SH-SY5Y (cell line): ENCODE results near the gene SMAD5.

Experiments used
- GATA2 ChIP-seq: IDR thresholded peaks from 2 replicates; pipeline ENCODE4 v1.6.1; 2011; ENCODE audit warnings: mild to moderate bottlenecking, low read depth, low read length
- GATA3 ChIP-seq: IDR thresholded peaks from 2 replicates; pipeline ENCODE4 v1.6.1; 2011; ENCODE audit warnings: low read depth, mild to moderate bottlenecking, low read length, moderate library complexity

DNA sequence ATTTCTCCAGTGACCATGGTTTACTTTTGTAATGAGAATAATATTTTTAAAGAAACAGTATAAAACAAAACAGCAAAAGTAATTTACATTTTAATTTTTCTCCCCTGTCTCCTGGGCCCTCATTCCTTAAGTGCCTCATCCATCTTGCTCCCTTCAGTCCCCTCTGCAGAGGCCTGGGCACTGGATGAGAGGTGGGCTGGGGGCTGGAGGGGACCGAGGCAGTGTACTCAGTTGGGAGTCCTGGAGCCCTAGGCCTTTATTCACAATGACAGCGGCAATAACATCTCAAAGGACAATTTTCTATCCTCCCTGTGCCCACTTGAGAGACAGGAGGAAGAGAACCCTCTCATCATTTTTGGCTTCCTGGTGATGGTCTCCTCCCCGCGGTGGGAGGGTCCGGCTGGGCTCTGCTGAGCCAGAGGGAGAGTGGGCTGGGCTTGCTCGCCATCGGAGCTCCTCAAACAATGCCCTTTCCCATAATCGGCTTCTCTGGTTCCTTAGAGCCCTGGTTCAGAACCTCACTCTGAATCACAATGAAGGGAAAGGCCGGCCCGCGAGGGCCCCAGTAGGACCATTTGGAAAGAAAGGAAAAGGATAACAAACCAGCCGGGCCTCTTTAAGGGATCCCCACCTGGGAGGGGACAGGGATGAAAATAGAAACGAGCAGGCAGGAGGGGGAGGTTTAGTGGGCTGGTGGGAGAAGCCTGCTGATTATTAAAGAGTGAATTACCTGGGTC is 70.0 kb downstream of the SMAD5 start:
- TF ChIP-seq GATA2 (no peak), GATA3 (no peak)
